SK-N-SH (cell line): ENCODE measurements around the gene BDKRB1.

Experiments used
- ELF1 ChIP-seq: IDR thresholded peaks from 2 replicates; pipeline ENCODE4 v1.4.0; 2012
- EP300 ChIP-seq, 2 experiments: IDR thresholded peaks; 2 replicates each; pipeline versions ENCODE4 v1.4.0 to v1.6.1; 2012; ENCODE audit warnings: borderline replicate concordance in 1 of 2, low read depth in 1 of 2, low read length in 1 of 2
- EZH2phosphoT487 ChIP-seq: fragments of 200-600 bp; sonication (generic); IDR thresholded peaks from 2 replicates; pipeline ENCODE4 v1.6.1; 2017; ENCODE audit warnings: low read depth, mixed run types, mild to moderate bottlenecking, antibody characterized with exemption, moderate library complexity, borderline replicate concordance
- GABPA ChIP-seq: IDR thresholded peaks from 2 replicates; pipeline ENCODE4 v1.4.0; 2012; ENCODE audit warnings: low read depth, mild to moderate bottlenecking
- MAX ChIP-seq: IDR thresholded peaks from 2 replicates; pipeline ENCODE4 v1.4.0; 2012; ENCODE audit warnings: low read depth
- POLR2AphosphoS5 ChIP-seq: IDR thresholded peaks from 2 replicates; pipeline ENCODE4 v1.6.1; 2012; ENCODE audit warnings: low read depth, low read length
- RXRA ChIP-seq: IDR thresholded peaks from 2 replicates; pipeline ENCODE4 v1.4.0; 2012; ENCODE audit warnings: low read depth, mild to moderate bottlenecking, borderline replicate concordance
- USF1 ChIP-seq: IDR thresholded peaks from 2 replicates; pipeline ENCODE4 v1.4.0; 2012; ENCODE audit warnings: low read depth, borderline replicate concordance
- TF ChIP-seq, protein P1 (sequence below): fragments of 200-600 bp; sonication (generic); IDR thresholded peaks from 2 replicates; pipeline ENCODE4 v1.6.1; 2017; ENCODE audit warnings: antibody characterized with exemption, mild to moderate bottlenecking, moderate library complexity

GRCh38 chr14:96257900-96258299, 1.9 kb downstream of the BDKRB1 start:
- TF ChIP-seq, protein P1, sequence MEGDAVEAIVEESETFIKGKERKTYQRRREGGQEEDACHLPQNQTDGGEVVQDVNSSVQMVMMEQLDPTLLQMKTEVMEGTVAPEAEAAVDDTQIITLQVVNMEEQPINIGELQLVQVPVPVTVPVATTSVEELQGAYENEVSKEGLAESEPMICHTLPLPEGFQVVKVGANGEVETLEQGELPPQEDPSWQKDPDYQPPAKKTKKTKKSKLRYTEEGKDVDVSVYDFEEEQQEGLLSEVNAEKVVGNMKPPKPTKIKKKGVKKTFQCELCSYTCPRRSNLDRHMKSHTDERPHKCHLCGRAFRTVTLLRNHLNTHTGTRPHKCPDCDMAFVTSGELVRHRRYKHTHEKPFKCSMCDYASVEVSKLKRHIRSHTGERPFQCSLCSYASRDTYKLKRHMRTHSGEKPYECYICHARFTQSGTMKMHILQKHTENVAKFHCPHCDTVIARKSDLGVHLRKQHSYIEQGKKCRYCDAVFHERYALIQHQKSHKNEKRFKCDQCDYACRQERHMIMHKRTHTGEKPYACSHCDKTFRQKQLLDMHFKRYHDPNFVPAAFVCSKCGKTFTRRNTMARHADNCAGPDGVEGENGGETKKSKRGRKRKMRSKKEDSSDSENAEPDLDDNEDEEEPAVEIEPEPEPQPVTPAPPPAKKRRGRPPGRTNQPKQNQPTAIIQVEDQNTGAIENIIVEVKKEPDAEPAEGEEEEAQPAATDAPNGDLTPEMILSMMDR: no peak
- TF ChIP-seq ELF1: no peak
- TF ChIP-seq USF1: no peak
- no peak for TF ChIP-seq MAX
- TF ChIP-seq EZH2phosphoT487: no peak
- TF ChIP-seq RXRA: no peak
- TF ChIP-seq POLR2AphosphoS5: no peak
- no peak for TF ChIP-seq EP300 (IDR thresholded peaks at IDR 0.05; ENCODE audit: borderline replicate concordance in 1 of 2, low read depth in 1 of 2, low read length in 1 of 2)
- TF ChIP-seq GABPA: no peak
